Adipocyte (in vitro differentiated cells): ENCODE data around the gene KCNMA1.
"Not testable (repeated sequence)": the region's sequence is repeated elsewhere in the genome, so short reads cannot be mapped to it uniquely, and the experiment has no call there.

Experiments
- DNase-seq: peaks from one replicate; pipeline ENCODE4 v3.0.0-alpha.2; 2015; ENCODE audit warnings: low read depth
- H3K27me3 ChIP-seq: replicated peaks from 2 replicates; pipeline ENCODE4 v1.7.0; 2013; ENCODE audit warnings: mild to moderate bottlenecking, low read length, moderate library complexity; ENCODE audit not compliant: control insufficient read depth, insufficient read depth
- H3K36me3 ChIP-seq: 2 replicates; pipeline ENCODE4 v1.7.0; 2013; ENCODE audit warnings: low read length, mild to moderate bottlenecking, moderate library complexity; ENCODE audit not compliant: control insufficient read depth, insufficient read depth, severe bottlenecking
- H3K4me1 ChIP-seq: 2 replicates; pipeline ENCODE4 v1.7.0; 2013; ENCODE audit warnings: mild to moderate bottlenecking, low read length, moderate library complexity; ENCODE audit not compliant: control insufficient read depth, insufficient read depth
- H3K4me3 ChIP-seq: 2 replicates; pipeline ENCODE4 v1.7.0; 2013; ENCODE audit warnings: mild to moderate bottlenecking, low read length, moderate library complexity
- H3K9ac ChIP-seq: 2 replicates; pipeline ENCODE4 v1.7.0; 2013; ENCODE audit warnings: mild to moderate bottlenecking, low read length, moderate library complexity
- H3K9me3 ChIP-seq: 2 replicates; pipeline ENCODE4 v1.7.0; 2013; ENCODE audit warnings: mild to moderate bottlenecking, low read length, moderate library complexity; ENCODE audit not compliant: control insufficient read depth

KCNMA1 gene

DNA sequence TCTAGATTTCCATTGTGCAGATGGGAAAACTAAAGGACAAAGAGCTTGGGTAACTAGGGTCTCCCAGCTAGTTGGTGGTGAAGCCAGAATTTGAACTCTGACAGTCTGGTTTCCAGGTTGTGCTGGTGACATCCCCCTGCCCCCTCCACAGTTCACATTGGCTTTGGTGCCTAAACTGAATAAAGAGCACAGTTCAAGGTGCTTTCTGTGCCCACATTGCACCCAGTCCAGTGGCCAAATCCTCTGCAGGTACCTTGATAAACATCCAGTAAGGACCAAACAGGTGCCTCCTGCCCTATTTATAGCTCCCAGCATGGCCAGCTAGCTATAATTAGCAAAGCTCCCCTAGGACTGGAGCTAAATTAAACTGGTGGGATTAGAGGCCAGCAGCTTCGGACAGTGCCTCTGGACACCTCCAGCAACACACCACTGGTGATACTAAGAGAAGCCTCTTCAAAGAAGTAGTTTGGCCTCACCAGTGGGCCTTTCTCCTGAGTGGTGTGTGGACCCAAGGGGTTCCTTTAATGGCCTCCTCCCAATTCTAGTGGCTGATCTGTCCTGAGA is 59.9 kb downstream of the KCNMA1 start:
- H3K9me3 ChIP-seq: no peaks in the 10 kb centered on the region
- no peaks in the 10 kb centered on the region for H3K36me3 ChIP-seq
- H3K4me1 ChIP-seq: no peaks in the 10 kb centered on the region
- no peak for DNase-seq
- H3K9ac ChIP-seq: no peak overlapping the region
- H3K4me3 ChIP-seq: no peak overlapping the region
- no peaks in the 10 kb centered on the region for H3K27me3 ChIP-seq

DNA sequence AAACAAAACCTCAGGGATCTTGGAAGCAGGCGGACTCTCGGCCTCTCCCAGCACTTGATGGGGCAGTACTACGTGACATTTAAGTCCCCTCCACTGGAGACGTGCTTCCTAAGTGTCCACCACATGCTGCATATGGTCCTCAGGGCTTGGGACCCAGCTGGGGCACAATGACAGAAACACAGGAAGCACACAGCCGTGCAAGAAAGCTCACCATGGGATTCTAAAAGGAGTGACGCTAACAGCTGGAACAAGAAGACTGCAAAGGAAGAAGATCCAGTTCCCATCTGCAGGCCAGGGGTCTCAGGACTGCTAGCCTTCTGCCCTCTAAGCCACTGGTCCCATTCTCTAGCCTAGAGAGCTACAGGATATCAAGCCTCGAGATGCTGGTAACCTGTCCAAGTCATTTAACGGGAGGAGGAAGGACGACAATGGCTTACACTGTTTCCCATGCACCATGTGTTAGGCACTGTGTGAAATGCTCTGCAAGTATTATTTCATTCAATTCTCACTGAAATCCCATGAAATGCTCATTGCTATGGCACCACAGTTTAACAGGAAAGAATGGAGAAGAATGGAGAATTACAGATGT is 61.1 kb downstream of the KCNMA1 start:
- Histone ChIP-seq H3K9ac (no peak overlapping the region), H3K9me3 (no peaks in the 10 kb centered on the region), H3K27me3 (no peaks in the 10 kb centered on the region), H3K4me3 (no peak overlapping the region), H3K36me3 (no peaks in the 10 kb centered on the region), H3K4me1 (no peaks in the 10 kb centered on the region)
- no peak for DNase-seq

DNA sequence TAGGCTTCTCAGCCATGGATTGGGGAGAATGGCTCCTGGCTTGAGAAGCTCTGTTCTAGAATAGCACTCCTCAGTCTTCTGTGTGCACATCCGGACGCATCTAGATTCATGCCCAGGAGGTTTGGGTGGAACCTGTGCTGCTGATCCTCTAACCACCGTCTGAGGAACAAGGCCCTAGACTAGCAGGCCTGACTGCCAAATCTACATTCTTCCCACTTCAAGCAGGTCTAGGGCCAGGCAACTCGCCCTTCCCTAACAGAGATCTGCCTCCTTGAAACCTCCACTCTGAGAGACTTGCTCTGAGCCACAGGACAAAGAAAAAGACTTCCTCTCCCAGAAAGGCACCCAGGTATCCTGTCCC is 61.6 kb downstream of the KCNMA1 start:
- Histone ChIP-seq H3K4me1 (no peaks in the 10 kb centered on the region), H3K27me3 (no peaks in the 10 kb centered on the region), H3K36me3 (no peaks in the 10 kb centered on the region), H3K4me3 (no peak overlapping the region), H3K9ac (no peak overlapping the region), H3K9me3 (no peaks in the 10 kb centered on the region)
- DNase-seq: no peak

DNA sequence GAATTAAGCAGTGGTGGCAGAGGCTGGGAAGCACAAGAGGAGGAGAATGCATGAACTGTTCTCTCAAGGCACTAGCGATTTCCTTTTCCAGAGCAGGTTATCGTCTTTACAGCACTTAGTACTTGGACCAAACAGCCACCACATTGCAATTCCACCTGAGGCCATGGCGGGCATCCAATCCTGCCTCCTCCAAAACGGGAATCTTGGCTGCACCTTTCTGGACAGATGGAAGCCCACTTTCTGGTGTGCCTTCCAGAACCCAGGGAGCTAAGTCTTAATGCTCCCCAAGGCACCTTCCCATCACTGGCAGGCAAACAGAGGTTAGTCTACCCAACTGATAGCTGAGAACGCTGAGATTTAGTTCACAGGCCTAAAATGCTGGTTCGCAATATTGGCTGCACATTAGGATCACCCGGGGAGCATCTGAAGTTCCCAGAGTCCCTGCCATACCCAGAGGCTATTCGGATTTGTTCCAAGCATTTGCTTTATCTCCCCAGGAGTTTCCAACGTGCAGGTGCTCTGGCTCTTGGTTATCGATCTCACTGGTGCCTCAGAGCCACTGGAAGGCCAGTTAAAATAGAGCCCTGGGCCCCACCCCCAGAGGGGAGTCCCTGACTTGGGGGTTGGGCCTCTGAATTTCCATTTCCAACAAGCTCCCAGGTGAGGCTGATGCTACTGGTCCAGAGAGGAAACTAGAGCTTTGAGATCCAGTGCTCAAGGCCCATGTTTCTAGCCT is 62.2 kb downstream of the KCNMA1 start:
- Histone ChIP-seq H3K27me3 (no peaks in the 10 kb centered on the region), H3K4me3 (no peak overlapping the region), H3K9me3 (no peaks in the 10 kb centered on the region), H3K36me3 (no peaks in the 10 kb centered on the region), H3K9ac (no peak overlapping the region), H3K4me1 (no peaks in the 10 kb centered on the region)
- DNase-seq: no peak

DNA sequence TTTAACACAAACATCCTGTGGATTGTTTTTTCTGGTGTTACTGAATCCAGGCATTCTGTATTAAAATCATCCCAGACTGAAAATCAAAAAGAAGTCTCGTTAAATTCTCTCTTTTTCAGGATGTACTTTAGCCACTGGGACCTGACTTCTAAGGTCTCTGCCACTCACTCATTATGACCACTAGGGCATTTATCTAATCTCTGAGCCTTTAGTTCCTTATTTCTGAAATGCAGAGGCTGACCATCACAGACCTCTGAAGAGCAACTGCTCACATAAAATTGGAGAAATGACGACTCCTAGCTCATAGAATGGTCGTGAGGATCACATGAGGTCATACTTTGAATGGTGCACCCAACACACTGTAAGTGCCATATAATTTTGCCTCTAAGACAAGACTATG is 63.2 kb downstream of the KCNMA1 start:
- Histone ChIP-seq H3K36me3 (no peaks in the 10 kb centered on the region), H3K4me3 (no peak overlapping the region), H3K9me3 (no peaks in the 10 kb centered on the region), H3K4me1 (no peaks in the 10 kb centered on the region), H3K27me3 (no peaks in the 10 kb centered on the region), H3K9ac (no peak overlapping the region)
- DNase-seq: no peak

DNA sequence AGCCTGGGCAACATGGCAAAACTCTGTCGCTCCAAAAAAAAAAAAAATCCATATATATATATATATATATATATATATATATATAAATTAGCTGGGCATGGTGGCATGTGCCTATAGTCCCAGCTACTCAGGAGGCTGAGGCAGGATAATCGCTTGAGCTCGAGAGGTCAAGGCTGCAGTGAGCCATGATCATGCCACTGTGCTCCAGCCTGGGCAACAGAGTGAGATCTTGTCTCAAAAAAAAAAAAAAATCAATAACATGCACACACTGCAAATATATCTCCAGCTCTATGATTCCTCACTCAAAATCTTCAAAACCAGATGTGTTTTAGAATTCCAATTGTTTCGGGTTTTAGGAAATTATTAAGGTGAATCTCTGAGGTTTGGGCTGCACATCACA is 65.1 kb downstream of the KCNMA1 start:
- not testable (repeated sequence) for H3K36me3 ChIP-seq, DNase-seq, H3K4me1 ChIP-seq, H3K27me3 ChIP-seq, H3K9me3 ChIP-seq, H3K9ac ChIP-seq, H3K4me3 ChIP-seq

DNA sequence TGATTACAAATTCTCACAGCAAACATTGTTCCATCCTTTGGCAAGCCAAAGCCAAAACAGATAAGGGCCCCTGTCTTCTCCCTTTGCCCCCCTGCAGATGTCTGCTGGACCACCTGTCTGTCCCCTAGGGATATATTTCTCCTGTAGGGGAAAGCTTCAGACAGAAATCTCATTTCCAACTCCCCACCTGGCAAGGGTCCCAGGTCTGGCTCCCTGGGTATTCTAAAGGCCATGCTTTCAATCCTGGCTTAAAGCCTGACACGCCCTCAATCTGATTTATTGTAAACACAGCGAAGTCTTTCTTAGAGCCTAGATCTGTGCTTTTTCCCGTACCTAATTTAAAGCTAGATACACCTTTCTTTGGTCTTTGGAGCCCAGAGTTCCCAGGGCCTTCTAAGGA is 66.1 kb downstream of the KCNMA1 start:
- Histone ChIP-seq H3K27me3 (no peaks in the 10 kb centered on the region), H3K9me3 (no peaks in the 10 kb centered on the region), H3K4me1 (no peaks in the 10 kb centered on the region), H3K4me3 (no peak overlapping the region), H3K36me3 (no peaks in the 10 kb centered on the region), H3K9ac (no peak overlapping the region)
- DNase-seq: no peak

DNA sequence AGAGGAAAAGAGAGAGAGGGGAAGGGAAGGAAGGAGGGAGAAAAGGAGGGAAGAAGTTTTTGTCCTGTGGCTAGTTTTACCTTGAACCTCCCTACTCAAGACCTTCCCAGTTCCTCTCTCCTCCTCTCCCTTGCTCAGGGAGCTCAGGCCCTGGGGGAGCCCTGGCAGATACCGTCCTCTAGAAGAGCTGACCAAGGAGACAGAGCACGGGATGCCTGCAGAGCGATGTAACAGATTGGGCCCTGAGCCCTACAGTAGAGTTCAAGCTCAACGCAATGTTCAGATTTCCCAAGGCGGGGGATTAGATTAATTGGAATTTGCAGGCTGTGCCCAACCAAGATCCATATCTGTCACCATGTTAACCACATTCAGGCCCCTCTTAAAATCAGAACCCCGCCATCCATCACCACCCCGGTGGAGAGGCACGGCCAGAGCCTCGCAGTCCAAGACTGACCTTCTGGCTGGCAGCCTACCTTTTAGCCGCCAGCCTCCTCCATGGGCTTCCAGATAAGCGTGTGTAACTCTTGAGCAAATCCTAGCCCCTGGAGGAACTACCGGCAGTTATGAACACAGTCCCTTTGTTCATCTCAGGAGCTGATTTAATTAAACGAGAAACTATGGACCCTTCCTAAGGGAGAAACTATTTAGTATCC is 70.6 kb downstream of the KCNMA1 start:
- H3K9me3 ChIP-seq: no peaks in the 10 kb centered on the region
- H3K36me3 ChIP-seq: no peaks in the 10 kb centered on the region
- no peaks in the 10 kb centered on the region for H3K27me3 ChIP-seq
- no peak overlapping the region for H3K9ac ChIP-seq
- H3K4me1 ChIP-seq: no peaks in the 10 kb centered on the region
- DNase-seq: no peak
- H3K4me3 ChIP-seq: no peak overlapping the region

DNA sequence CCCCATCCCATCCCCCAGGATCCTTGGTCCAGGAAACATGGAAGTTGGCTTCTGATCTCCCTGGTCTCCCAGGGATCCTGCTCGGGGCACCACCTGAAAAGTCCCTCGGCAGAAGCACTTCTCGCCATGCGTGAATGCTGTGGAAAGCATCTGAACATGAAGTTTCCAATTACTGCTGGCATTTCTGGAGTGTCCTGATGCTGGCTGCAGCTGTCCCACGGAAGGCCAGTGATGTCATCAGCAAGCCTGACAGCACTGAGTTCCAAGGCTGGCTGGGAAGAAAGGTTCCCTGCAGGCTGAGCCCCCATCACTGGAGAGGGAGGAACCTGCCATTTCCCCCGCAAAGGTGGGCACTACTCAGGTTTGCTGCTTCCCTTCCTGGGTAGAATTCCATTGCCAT is 71.4 kb downstream of the KCNMA1 start:
- no peaks in the 10 kb centered on the region for H3K9me3 ChIP-seq
- no peaks in the 10 kb centered on the region for H3K36me3 ChIP-seq
- no peak for DNase-seq
- no peak overlapping the region for H3K9ac ChIP-seq
- no peaks in the 10 kb centered on the region for H3K4me1 ChIP-seq
- H3K27me3 ChIP-seq: no peaks in the 10 kb centered on the region
- H3K4me3 ChIP-seq: no peak overlapping the region

DNA sequence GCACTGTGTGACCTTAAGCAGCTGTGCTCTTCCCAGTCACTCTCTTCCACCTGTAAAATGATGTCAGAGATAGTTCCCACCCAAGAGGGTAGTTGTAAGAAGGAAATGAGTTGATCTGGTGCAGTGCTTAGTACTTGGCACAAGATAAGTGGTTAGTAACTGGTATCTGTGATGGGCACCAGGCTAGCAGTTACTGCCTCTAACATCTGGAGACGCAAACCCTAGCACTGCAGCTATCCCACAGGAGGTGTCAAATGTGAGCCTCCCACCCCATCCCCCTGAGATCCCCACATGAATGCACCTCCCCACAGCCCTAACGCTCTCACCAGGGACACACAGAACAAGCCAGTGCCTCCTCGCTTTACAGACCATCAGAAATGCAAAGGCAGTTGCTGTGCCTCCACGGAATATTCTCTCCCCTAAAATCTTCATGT is 72.0 kb downstream of the KCNMA1 start:
- Histone ChIP-seq H3K4me1 (no peaks in the 10 kb centered on the region), H3K4me3 (no peak overlapping the region), H3K9me3 (no peaks in the 10 kb centered on the region), H3K9ac (no peak overlapping the region), H3K36me3 (no peaks in the 10 kb centered on the region), H3K27me3 (no peaks in the 10 kb centered on the region)
- no peak for DNase-seq

DNA sequence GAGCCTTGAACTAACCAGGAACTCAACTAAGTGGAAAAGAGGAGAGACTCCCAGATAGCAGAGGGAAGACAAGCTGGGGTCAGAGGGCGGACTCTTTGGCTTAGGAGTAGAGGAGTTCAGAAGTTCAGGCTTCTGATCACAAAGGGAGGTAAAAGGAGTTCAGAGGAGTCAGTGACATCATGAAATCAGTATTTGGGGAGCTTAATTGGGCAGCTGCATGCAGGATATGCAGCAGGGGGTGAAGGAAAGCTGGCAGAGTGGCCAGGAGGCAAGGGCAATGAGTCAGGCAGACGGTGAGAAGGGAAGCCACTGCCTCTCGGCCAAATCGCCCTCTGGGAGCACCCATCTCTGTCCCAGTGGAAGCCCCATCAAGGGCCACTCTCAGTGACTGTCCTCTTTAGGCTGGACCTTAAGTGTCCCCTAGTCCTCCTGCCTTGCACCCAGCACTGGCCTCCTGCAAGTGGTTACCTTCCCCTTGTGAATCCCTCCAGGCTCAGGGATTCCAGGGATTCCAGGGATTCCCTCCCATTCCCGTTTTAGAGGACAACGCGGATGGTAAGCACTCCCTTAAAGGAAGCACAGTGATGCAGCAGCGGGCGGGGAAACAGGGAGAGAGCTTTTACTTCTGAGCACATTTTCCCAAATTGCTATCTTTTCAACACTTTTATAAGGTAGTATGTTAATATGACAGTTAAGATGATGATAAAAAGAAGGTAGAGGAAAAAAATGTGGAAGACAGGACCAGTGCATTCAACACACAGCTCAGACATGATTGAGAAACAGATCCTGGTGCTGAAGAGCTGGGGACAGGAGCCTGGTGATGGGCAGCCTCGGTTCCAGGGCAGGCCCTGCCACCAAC is 72.6 kb downstream of the KCNMA1 start:
- no peak overlapping the region for H3K4me3 ChIP-seq
- H3K27me3 ChIP-seq: no peaks in the 10 kb centered on the region
- no peak overlapping the region for H3K9ac ChIP-seq
- peak; percentile 60 for DNase-seq
- no peaks in the 10 kb centered on the region for H3K4me1 ChIP-seq
- no peaks in the 10 kb centered on the region for H3K36me3 ChIP-seq
- H3K9me3 ChIP-seq: no peaks in the 10 kb centered on the region
